Measurements from ENCODE around the gene SLC25A38.

- TF ChIP-seq, protein P1, sequence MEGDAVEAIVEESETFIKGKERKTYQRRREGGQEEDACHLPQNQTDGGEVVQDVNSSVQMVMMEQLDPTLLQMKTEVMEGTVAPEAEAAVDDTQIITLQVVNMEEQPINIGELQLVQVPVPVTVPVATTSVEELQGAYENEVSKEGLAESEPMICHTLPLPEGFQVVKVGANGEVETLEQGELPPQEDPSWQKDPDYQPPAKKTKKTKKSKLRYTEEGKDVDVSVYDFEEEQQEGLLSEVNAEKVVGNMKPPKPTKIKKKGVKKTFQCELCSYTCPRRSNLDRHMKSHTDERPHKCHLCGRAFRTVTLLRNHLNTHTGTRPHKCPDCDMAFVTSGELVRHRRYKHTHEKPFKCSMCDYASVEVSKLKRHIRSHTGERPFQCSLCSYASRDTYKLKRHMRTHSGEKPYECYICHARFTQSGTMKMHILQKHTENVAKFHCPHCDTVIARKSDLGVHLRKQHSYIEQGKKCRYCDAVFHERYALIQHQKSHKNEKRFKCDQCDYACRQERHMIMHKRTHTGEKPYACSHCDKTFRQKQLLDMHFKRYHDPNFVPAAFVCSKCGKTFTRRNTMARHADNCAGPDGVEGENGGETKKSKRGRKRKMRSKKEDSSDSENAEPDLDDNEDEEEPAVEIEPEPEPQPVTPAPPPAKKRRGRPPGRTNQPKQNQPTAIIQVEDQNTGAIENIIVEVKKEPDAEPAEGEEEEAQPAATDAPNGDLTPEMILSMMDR (IDR thresholded peaks at IDR 0.05; ENCODE audit: low read length) = no peak
- TF ChIP-seq EZH2phosphoT487 (IDR thresholded peaks at IDR 0.05; ENCODE audit: low read length) (no peak), EZH2 (optimal IDR thresholded peaks at IDR 0.05; ENCODE audit: low read depth, low read length) (no peak)
These were observed 50.5 kb downstream of the SLC25A38 start for GRCh38 chr3:39433642-39434041.

Data from MM.1S (cell line).